ENCODE measurements around the gene RPL13.
"Not testable (repeated sequence)": the region's sequence is repeated elsewhere in the genome, so short reads cannot be mapped to it uniquely, and the experiment has no call there.

Gene RPL13

GRCh38 chr16:89562939-89563338, 2.5 kb downstream of the RPL13 start:
- DNase-seq (ENCODE audit: low read depth in 2 of 2): no peak

- DNase-seq (ENCODE audit: low read depth in 2 of 2): no peak
These were observed 3.3 kb downstream of the RPL13 start for GRCh38 chr16:89563639-89564392.

- peak in 1 of 2 experiments; percentile 38 for DNase-seq (ENCODE audit: low read depth in 2 of 2)
These were observed 4.2 kb downstream of the RPL13 start for GRCh38 chr16:89564476-89565255.

GRCh38 chr16:89565256-89565505, 4.7 kb downstream of the RPL13 start:
- no peak for DNase-seq (ENCODE audit: low read depth in 2 of 2)

- DNase-seq (ENCODE audit: low read depth in 2 of 2): peak; percentile 41 to 71
These were observed 5.3 kb downstream of the RPL13 start for GRCh38 chr16:89565506-89566372.

GRCh38 chr16:89567656-89568594, 7.4 kb downstream of the RPL13 start:
- DNase-seq (ENCODE audit: low read depth in 2 of 2): no peak

- DNase-seq (ENCODE audit: low read depth in 2 of 2): no peak
These were observed 9.2 kb downstream of the RPL13 start for GRCh38 chr16:89569506-89570341.

- DNase-seq (ENCODE audit: low read depth in 2 of 2): no peak
These were observed 10.0 kb downstream of the RPL13 start for GRCh38 chr16:89570342-89570923.

GRCh38 chr16:89570983-89571598, 10.6 kb downstream of the RPL13 start:
- not testable (repeated sequence) for DNase-seq (ENCODE audit: low read depth in 2 of 2)

- DNase-seq (ENCODE audit: low read depth in 2 of 2): no peak
These were observed 11.2 kb downstream of the RPL13 start for GRCh38 chr16:89571636-89572035.

- no peak for DNase-seq (ENCODE audit: low read depth in 2 of 2)
These were observed 11.6 kb downstream of the RPL13 start for GRCh38 chr16:89572073-89572484.

GRCh38 chr16:89572485-89573205, 12.2 kb downstream of the RPL13 start:
- DNase-seq (ENCODE audit: low read depth in 2 of 2): no peak

- no peak for DNase-seq (ENCODE audit: low read depth in 2 of 2)
These were observed 13.6 kb downstream of the RPL13 start for GRCh38 chr16:89573826-89574680.

GRCh38 chr16:89574681-89575246, 14.3 kb downstream of the RPL13 start:
- DNase-seq (ENCODE audit: low read depth in 2 of 2): peak in 1 of 2 experiments; percentile 45

- no peak for DNase-seq (ENCODE audit: low read depth in 2 of 2)
These were observed 15.0 kb downstream of the RPL13 start, which contains the start of gene CPNE7 for GRCh38 chr16:89575247-89576152. CPNE7 (plus strand) TSS chr16:89575758; CDS start chr16:89575898, 140 bp downstream.
